Measurements from ENCODE around the gene TNIK. TPM values are rescaled to one million over a fixed set of nuclear protein-coding genes. Genes with fewer than 3 reads are reported as not detected.

TNIK gene
- polyA plus RNA-seq, 1 of the 3 experiments (the other 2 are of a cell fraction): 19.4 TPM

- H3K4me3 ChIP-seq (ENCODE audit: low read depth in 2 of 2, low read length in 1 of 2): no peak overlapping the region
- CTCF ChIA-PET: no interaction called here
- H3K79me2 ChIP-seq (ENCODE audit: insufficient read depth): peaks cover 55% of the 10 kb centered on the region
- 0 out of 2 replicates have a peak, but pooled peaks cover 8% of the 10 kb centered on the region for H4K20me1 ChIP-seq (ENCODE audit: insufficient read depth)
- WGBS (ENCODE audit: low lambda C conversion rate): 87% methylated on average over 1 of the region's 1 CpG
- TF ChIP-seq RCOR1 (IDR thresholded peaks at IDR 0.05; ENCODE audit: low read length): no peak
- TF ChIP-seq FOXM1 (IDR thresholded peaks at IDR 0.05; ENCODE audit: low read depth): no peak
- TF ChIP-seq SMC3 (IDR thresholded peaks at IDR 0.05; ENCODE audit: low read depth, low read length): no peak
- TF ChIP-seq TEAD4 (IDR thresholded peaks at IDR 0.05; ENCODE audit: borderline replicate concordance, insufficient read depth): no peak
- TF ChIP-seq RFX5 (IDR thresholded peaks at IDR 0.05; ENCODE audit: low read length): no peak
- TF ChIP-seq ZBTB33 (IDR thresholded peaks at IDR 0.05; ENCODE audit: borderline replicate concordance, low read depth): no peak
- no peak for TF ChIP-seq MAX (IDR thresholded peaks at IDR 0.05; ENCODE audit: low read depth)
- no peak for TF ChIP-seq IRF3 (IDR thresholded peaks at IDR 0.05; ENCODE audit: low read depth, low read length)
- no peak for TF ChIP-seq ELF1 (IDR thresholded peaks at IDR 0.05)
- no peak for TF ChIP-seq PBX3 (IDR thresholded peaks at IDR 0.05)
- no peak for TF ChIP-seq CTCF (IDR thresholded peaks at IDR 0.05)
- no peak for TF ChIP-seq EP300 (IDR thresholded peaks at IDR 0.05; ENCODE audit: borderline replicate concordance in 1 of 2, low read depth in 1 of 2, low read length in 1 of 2)
- TF ChIP-seq EZH2phosphoT487 (IDR thresholded peaks at IDR 0.05; ENCODE audit: borderline replicate concordance, low read depth): no peak
- no peak for TF ChIP-seq USF2 (IDR thresholded peaks at IDR 0.05; ENCODE audit: borderline replicate concordance, low read depth, low read length)
- TF ChIP-seq FOSL2 (IDR thresholded peaks at IDR 0.05; ENCODE audit: borderline replicate concordance, low read depth): no peak
- no peak for TF ChIP-seq TCF12 (IDR thresholded peaks at IDR 0.05)
- TF ChIP-seq SIN3A (IDR thresholded peaks at IDR 0.05; ENCODE audit: borderline replicate concordance, low read depth, low read length): no peak
- no peaks in the 10 kb centered on the region for H3F3A ChIP-seq (replicated peaks; ENCODE audit: insufficient read depth)
- POLR2A ChIA-PET: no interaction called here
- no peaks in the 10 kb centered on the region for H3K9me3 ChIP-seq
- no peak for DNase-seq
- no peak overlapping the region for H3K9ac ChIP-seq
- H3K27me3 ChIP-seq (ENCODE audit: insufficient read depth): no peaks in the 10 kb centered on the region
- peaks cover 0 to 5% of the 10 kb centered on the region in 2 experiments for H3K36me3 ChIP-seq (replicated peaks in 1 of 2; ENCODE audit: control insufficient read depth in 1 of 2, insufficient read depth in 2 of 2, low read length in 1 of 2)
- no peak overlapping the region for H2AFZ ChIP-seq (ENCODE audit: low read depth)
- H3K4me1 ChIP-seq (ENCODE audit: control insufficient read depth in 1 of 2, insufficient read depth in 2 of 2, low read depth in 1 of 2, low read length in 1 of 2): no peaks in the 10 kb centered on the region
- no peak overlapping the region for H3K27ac ChIP-seq (ENCODE audit: low read depth in 2 of 2, low read length in 1 of 2)
- H3K9me2 ChIP-seq: no peaks in the 10 kb centered on the region
- no peak overlapping the region for H3K4me2 ChIP-seq
These were observed 25.1 kb downstream of the TNIK start for GRCh38 chr3:171435143-171435542.
